Measurements from ENCODE around the gene PRPF38B. TPM values are rescaled to one million over a fixed set of nuclear protein-coding genes. Genes with fewer than 3 reads are reported as not detected.

PRPF38B gene
- total and polyA plus RNA-seq, 2 donors from 2014 or later = 15.9 to 37.6 TPM

- intact Hi-C loops (cut with DNase I) = no loop called here
- DNase-seq = no peak
- Histone ChIP-seq H3K27ac (ENCODE audit: low read depth in 2 of 2, low read length in 2 of 2) (no peak overlapping the region), H3K4me3 (ENCODE audit: low read length in 3 of 3) (no peak overlapping the region), H3K4me1 (ENCODE audit: control insufficient read depth in 2 of 3, insufficient read depth in 2 of 3, low read depth in 1 of 3, low read length in 3 of 3) (no peaks in the 10 kb centered on the region), H3K36me3 (ENCODE audit: control insufficient read depth in 2 of 3, insufficient read depth in 3 of 3, low read length in 3 of 3) (no peaks in the 10 kb centered on the region), H3K27me3 (ENCODE audit: control insufficient read depth, insufficient read depth, low read length) (no peaks in the 10 kb centered on the region), H3K9ac (ENCODE audit: low read length in 3 of 3) (no peak overlapping the region), H3K9me3 (ENCODE audit: control insufficient read depth in 2 of 3, insufficient read depth in 1 of 3, low read length in 3 of 3) (no peaks in the 10 kb centered on the region)
- no peak for TF ChIP-seq CTCF (IDR thresholded peaks at IDR 0.05; ENCODE audit: borderline replicate concordance, extremely low read depth, insufficient read depth)
- FAIRE-seq = no peak
These were observed 25.7 kb downstream of the PRPF38B start for GRCh38 chr1:108717774-108718316.

- DNase-seq = no peak
- H3K9ac ChIP-seq (ENCODE audit: low read length in 3 of 3) = no peak overlapping the region
- H3K9me3 ChIP-seq (ENCODE audit: control insufficient read depth in 2 of 3, insufficient read depth in 1 of 3, low read length in 3 of 3) = no peaks in the 10 kb centered on the region
- no peak for TF ChIP-seq CTCF (IDR thresholded peaks at IDR 0.05; ENCODE audit: borderline replicate concordance, extremely low read depth, insufficient read depth)
- intact Hi-C loops (cut with DNase I) = no loop called here
- no peaks in the 10 kb centered on the region for H3K4me1 ChIP-seq (ENCODE audit: control insufficient read depth in 2 of 3, insufficient read depth in 2 of 3, low read depth in 1 of 3, low read length in 3 of 3)
- no peaks in the 10 kb centered on the region for H3K36me3 ChIP-seq (ENCODE audit: control insufficient read depth in 2 of 3, insufficient read depth in 3 of 3, low read length in 3 of 3)
- no peak overlapping the region for H3K4me3 ChIP-seq (ENCODE audit: low read length in 3 of 3)
- H3K27me3 ChIP-seq (ENCODE audit: control insufficient read depth, insufficient read depth, low read length) = no peaks in the 10 kb centered on the region
- no peak overlapping the region for H3K27ac ChIP-seq (ENCODE audit: low read depth in 2 of 2, low read length in 2 of 2)
- no peak for FAIRE-seq
These were observed 27.0 kb downstream of the PRPF38B start for GRCh38 chr1:108718927-108719655.

GRCh38 chr1:108719656-108720435, 27.7 kb downstream of the PRPF38B start:
- no peaks in the 10 kb centered on the region for H3K36me3 ChIP-seq (ENCODE audit: control insufficient read depth in 2 of 3, insufficient read depth in 3 of 3, low read length in 3 of 3)
- no peak for FAIRE-seq
- TF ChIP-seq CTCF (IDR thresholded peaks at IDR 0.05; ENCODE audit: borderline replicate concordance, extremely low read depth, insufficient read depth) = no peak
- no peak overlapping the region for H3K4me3 ChIP-seq (ENCODE audit: low read length in 3 of 3)
- no peaks in the 10 kb centered on the region for H3K4me1 ChIP-seq (ENCODE audit: control insufficient read depth in 2 of 3, insufficient read depth in 2 of 3, low read depth in 1 of 3, low read length in 3 of 3)
- no peak for DNase-seq
- no peak overlapping the region for H3K27ac ChIP-seq (ENCODE audit: low read depth in 2 of 2, low read length in 2 of 2)
- no peak overlapping the region for H3K9ac ChIP-seq (ENCODE audit: low read length in 3 of 3)
- intact Hi-C loops (cut with DNase I) = no loop called here
- no peaks in the 10 kb centered on the region for H3K27me3 ChIP-seq (ENCODE audit: control insufficient read depth, insufficient read depth, low read length)
- H3K9me3 ChIP-seq (ENCODE audit: control insufficient read depth in 2 of 3, insufficient read depth in 1 of 3, low read length in 3 of 3) = no peaks in the 10 kb centered on the region

Measured in kidney (tissue), 14 donors.